ENCODE data around the gene ANKMY1.

DNA sequence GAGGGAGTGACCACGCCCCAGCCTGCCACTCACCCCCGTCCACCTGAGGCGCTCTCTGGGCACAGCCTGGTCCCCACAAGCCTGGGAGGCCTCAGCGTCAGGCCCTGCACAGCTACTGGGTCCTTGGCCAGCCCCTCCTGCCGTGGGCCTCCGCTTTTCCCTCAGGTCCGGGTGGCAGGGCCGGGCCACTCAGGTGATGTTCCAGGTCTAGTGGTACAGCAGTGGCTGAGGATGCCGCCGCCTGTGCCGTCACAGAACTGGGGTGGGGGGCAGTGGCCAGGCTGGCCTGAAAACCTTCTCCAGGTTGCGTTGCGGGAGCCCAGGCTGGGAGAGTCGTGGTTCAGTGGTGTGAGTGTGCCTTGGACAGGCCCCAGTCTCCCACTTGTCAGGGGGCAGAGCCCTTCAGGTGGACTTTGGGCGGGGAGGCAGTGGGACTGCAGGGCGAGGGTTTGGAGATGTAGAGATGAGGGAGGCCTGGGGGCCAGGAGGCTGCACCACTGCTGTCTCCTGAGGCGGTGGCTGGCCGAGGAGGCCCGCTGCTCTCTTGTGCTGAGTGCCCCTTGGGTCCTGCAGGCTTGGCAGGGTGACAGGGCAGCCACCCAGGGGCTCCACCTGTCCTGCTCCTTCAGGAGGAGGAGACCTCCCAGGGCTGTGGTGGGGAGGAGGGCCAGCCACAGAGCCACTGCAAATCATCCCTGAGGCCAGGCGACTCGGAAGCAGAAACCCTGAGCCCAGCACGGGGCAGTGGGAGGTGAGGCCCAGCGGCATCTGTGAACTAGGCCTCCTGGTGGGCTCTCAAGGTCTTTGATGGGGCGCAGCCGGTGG, 114.7 kb downstream of the ANKMY1 start:
- TF ChIP-seq, protein P1, sequence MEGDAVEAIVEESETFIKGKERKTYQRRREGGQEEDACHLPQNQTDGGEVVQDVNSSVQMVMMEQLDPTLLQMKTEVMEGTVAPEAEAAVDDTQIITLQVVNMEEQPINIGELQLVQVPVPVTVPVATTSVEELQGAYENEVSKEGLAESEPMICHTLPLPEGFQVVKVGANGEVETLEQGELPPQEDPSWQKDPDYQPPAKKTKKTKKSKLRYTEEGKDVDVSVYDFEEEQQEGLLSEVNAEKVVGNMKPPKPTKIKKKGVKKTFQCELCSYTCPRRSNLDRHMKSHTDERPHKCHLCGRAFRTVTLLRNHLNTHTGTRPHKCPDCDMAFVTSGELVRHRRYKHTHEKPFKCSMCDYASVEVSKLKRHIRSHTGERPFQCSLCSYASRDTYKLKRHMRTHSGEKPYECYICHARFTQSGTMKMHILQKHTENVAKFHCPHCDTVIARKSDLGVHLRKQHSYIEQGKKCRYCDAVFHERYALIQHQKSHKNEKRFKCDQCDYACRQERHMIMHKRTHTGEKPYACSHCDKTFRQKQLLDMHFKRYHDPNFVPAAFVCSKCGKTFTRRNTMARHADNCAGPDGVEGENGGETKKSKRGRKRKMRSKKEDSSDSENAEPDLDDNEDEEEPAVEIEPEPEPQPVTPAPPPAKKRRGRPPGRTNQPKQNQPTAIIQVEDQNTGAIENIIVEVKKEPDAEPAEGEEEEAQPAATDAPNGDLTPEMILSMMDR (IDR thresholded peaks at IDR 0.05), result no peak
- no peak for TF ChIP-seq POLR2A (IDR thresholded peaks at IDR 0.05)

Data from stomach (tissue), 4 donors.